Mesendoderm (in vitro differentiated cells): ENCODE results near the gene SERTAD2.

Experiments used
- DNase-seq: peaks from one replicate; pipeline ENCODE4 v3.0.0; 2013
- H2AK5ac ChIP-seq: 2 replicates; pipeline ENCODE4 v1.6.1; 2013; ENCODE audit warnings: low read length, inconsistent platforms
- H2BK120ac ChIP-seq: 2 replicates; pipeline ENCODE4 v1.6.1; 2013; ENCODE audit warnings: low read depth, mild to moderate bottlenecking, low read length, moderate library complexity, mixed read lengths
- H2BK15ac ChIP-seq: replicated peaks from 2 replicates; pipeline ENCODE4 v1.6.1; 2013; ENCODE audit warnings: low read depth, mild to moderate bottlenecking, moderate library complexity
- H2BK5ac ChIP-seq: 2 replicates; pipeline ENCODE4 v1.6.1; 2013; ENCODE audit warnings: low read length, inconsistent platforms
- H3K18ac ChIP-seq: 2 replicates; pipeline ENCODE4 v1.6.1; 2013; ENCODE audit warnings: mild to moderate bottlenecking, low read length, mixed read lengths
- H3K23ac ChIP-seq: one replicate; pipeline ENCODE4 v1.6.1; 2013; ENCODE audit warnings: low read length
- H3K27ac ChIP-seq: 2 replicates; pipeline ENCODE4 v1.5.1; 2013; ENCODE audit warnings: low read depth, mild to moderate bottlenecking, inconsistent platforms, low read length, moderate library complexity
- H3K27me3 ChIP-seq: 2 replicates; pipeline ENCODE4 v1.6.1; 2013; ENCODE audit warnings: low read length, control low read depth, mild to moderate bottlenecking, inconsistent platforms; ENCODE audit not compliant: insufficient read depth, poor library complexity
- H3K36me3 ChIP-seq: 2 replicates; pipeline ENCODE4 v1.6.1; 2013; ENCODE audit warnings: low read length, inconsistent platforms; ENCODE audit not compliant: control insufficient read depth, insufficient read depth
- H3K4ac ChIP-seq: one replicate; pipeline ENCODE4 v1.6.1; 2013; ENCODE audit warnings: low read depth, mild to moderate bottlenecking, low read length, moderate library complexity
- H3K4me1 ChIP-seq: 2 replicates; pipeline ENCODE4 v1.6.1; 2013; ENCODE audit warnings: low read depth, low read length, inconsistent platforms; ENCODE audit not compliant: control insufficient read depth
- H3K4me2 ChIP-seq: 2 replicates; pipeline ENCODE4 v1.6.1; 2013; ENCODE audit warnings: low read length
- H3K4me3 ChIP-seq: 2 replicates; pipeline ENCODE4 v1.5.1; 2013; ENCODE audit warnings: mild to moderate bottlenecking, low read length
- H3K56ac ChIP-seq: one replicate; pipeline ENCODE4 v1.6.1; 2013; ENCODE audit warnings: low read length
- H3K79me1 ChIP-seq: 2 replicates; pipeline ENCODE4 v1.6.1; 2013; ENCODE audit warnings: low read length, inconsistent platforms
- H3K79me2 ChIP-seq: 2 replicates; pipeline ENCODE4 v1.6.1; 2013; ENCODE audit warnings: mild to moderate bottlenecking, low read length; ENCODE audit not compliant: control insufficient read depth, insufficient read depth
- H3K9ac ChIP-seq: 2 replicates; pipeline ENCODE4 v1.6.1; 2013; ENCODE audit warnings: low read length, inconsistent platforms
- H4K5ac ChIP-seq: one replicate; pipeline ENCODE4 v1.6.1; 2013; ENCODE audit warnings: low read length
- H4K8ac ChIP-seq: one replicate; pipeline ENCODE4 v1.6.1; 2013; ENCODE audit warnings: low read depth, mild to moderate bottlenecking, control low read depth, low read length, moderate library complexity
- WGBS: extraction: QIAGEN DNeasy Blood & Tissue Kit; methylation state at CpG from one replicate; pipeline ENCODE4 v1.1.7; 2013; ENCODE audit warnings: low lambda C conversion rate, missing lambda C conversion rate; ENCODE audit not compliant: insufficient coverage; ENCODE audit errors: extremely low coverage; 5-methylcytosine and 5-hydroxymethylcytosine counted together

The SERTAD2 gene

GRCh38 chr2:64686283-64686956 is 32.7 kb upstream of the SERTAD2 start:
- no peak overlapping the region for H3K4ac ChIP-seq
- H3K56ac ChIP-seq: no peak overlapping the region
- no peak overlapping the region for H3K23ac ChIP-seq
- H3K27me3 ChIP-seq: no peaks in the 10 kb centered on the region
- H3K18ac ChIP-seq: no peak overlapping the region
- no peak overlapping the region for H3K27ac ChIP-seq
- no peak overlapping the region for H2BK15ac ChIP-seq
- H2BK120ac ChIP-seq: no peak overlapping the region
- no peak overlapping the region for H2BK5ac ChIP-seq
- H4K8ac ChIP-seq: no peak overlapping the region
- H3K4me2 ChIP-seq: no peak overlapping the region
- no peak overlapping the region for H3K4me3 ChIP-seq
- no peaks in the 10 kb centered on the region for H3K36me3 ChIP-seq
- no peak overlapping the region for H2AK5ac ChIP-seq
- no peak overlapping the region for H3K9ac ChIP-seq
- no peaks in the 10 kb centered on the region for H3K79me1 ChIP-seq
- no CpG with 5 or more reads among the region's 5 CpGs for WGBS
- no peak overlapping the region for H4K5ac ChIP-seq
- H3K79me2 ChIP-seq: no peaks in the 10 kb centered on the region
- DNase-seq: peak; percentile 44
- H3K4me1 ChIP-seq: peaks cover 3% of the 10 kb centered on the region

DNA sequence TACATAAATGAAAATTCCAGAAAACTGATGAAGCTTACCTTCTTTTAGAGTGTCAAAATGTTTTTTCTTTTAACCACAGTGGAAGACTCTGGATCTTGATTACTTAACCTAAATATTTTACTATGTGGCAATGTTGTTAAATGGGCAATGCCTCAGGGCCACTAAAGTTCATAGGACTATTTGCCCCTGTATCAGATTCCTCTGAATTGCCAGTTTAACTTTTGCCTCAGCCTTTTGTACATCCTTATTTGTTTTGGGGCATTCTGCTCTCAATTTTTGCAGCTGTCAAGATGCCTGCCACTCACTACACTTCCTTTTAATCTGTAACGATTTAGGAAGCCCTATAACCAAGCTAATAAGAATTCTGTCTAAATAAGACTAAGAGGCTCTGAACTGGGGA is 31.7 kb upstream of the SERTAD2 start:
- Histone ChIP-seq H3K4me3 (no peak overlapping the region), H2BK15ac (no peak overlapping the region), H3K36me3 (no peaks in the 10 kb centered on the region), H4K8ac (no peak overlapping the region), H3K4me1 (peaks cover 3% of the 10 kb centered on the region), H3K56ac (no peak overlapping the region), H2BK5ac (no peak overlapping the region), H3K9ac (no peak overlapping the region), H3K79me2 (no peaks in the 10 kb centered on the region), H2AK5ac (no peak overlapping the region), H3K4ac (no peak overlapping the region), H3K23ac (no peak overlapping the region), H3K4me2 (no peak overlapping the region), H3K18ac (no peak overlapping the region), H4K5ac (no peak overlapping the region), H3K27me3 (no peaks in the 10 kb centered on the region), H2BK120ac (no peak overlapping the region), H3K79me1 (no peaks in the 10 kb centered on the region), H3K27ac (no peak overlapping the region)
- WGBS: no CpG with 5 or more reads among the region's 1 CpG
- no peak for DNase-seq

GRCh38 chr2:64683771-64684510 is 30.2 kb upstream of the SERTAD2 start:
- Histone ChIP-seq H2AK5ac (no peak overlapping the region), H3K79me2 (no peaks in the 10 kb centered on the region), H3K79me1 (no peaks in the 10 kb centered on the region), H3K56ac (no peak overlapping the region), H3K4me2 (no peak overlapping the region), H3K4me1 (peaks cover 3% of the 10 kb centered on the region), H4K8ac (no peak overlapping the region), H2BK15ac (no peak overlapping the region), H4K5ac (no peak overlapping the region), H3K18ac (no peak overlapping the region), H3K27ac (no peak overlapping the region), H3K9ac (no peak overlapping the region), H2BK120ac (no peak overlapping the region), H3K23ac (no peak overlapping the region), H3K36me3 (no peaks in the 10 kb centered on the region), H3K27me3 (no peaks in the 10 kb centered on the region), H2BK5ac (no peak overlapping the region), H3K4me3 (no peak overlapping the region), H3K4ac (no peak overlapping the region)
- no CpG with 5 or more reads among the region's 9 CpGs for WGBS
- no peak for DNase-seq

GRCh38 chr2:64681479-64681967 is 27.8 kb upstream of the SERTAD2 start:
- Histone ChIP-seq H3K4me2 (no peak overlapping the region), H3K23ac (no peak overlapping the region), H3K79me2 (no peaks in the 10 kb centered on the region), H3K56ac (no peak overlapping the region), H3K9ac (no peak overlapping the region), H2AK5ac (no peak overlapping the region), H3K27ac (no peak overlapping the region), H3K27me3 (no peaks in the 10 kb centered on the region), H3K4me3 (no peak overlapping the region), H2BK15ac (no peak overlapping the region), H3K79me1 (no peaks in the 10 kb centered on the region), H3K4ac (no peak overlapping the region), H2BK120ac (no peak overlapping the region), H3K36me3 (no peaks in the 10 kb centered on the region), H4K8ac (no peak overlapping the region), H2BK5ac (no peak overlapping the region), H3K18ac (no peak overlapping the region), H3K4me1 (peaks cover 2% of the 10 kb centered on the region), H4K5ac (no peak overlapping the region)
- WGBS: no CpG with 5 or more reads among the region's 2 CpGs
- no peak for DNase-seq

- H3K79me1 ChIP-seq: no peaks in the 10 kb centered on the region
- no peak for DNase-seq
- H4K5ac ChIP-seq: no peak overlapping the region
- H3K27me3 ChIP-seq: no peaks in the 10 kb centered on the region
- no peak overlapping the region for H3K56ac ChIP-seq
- H2AK5ac ChIP-seq: no peak overlapping the region
- no peak overlapping the region for H2BK120ac ChIP-seq
- H3K27ac ChIP-seq: no peak overlapping the region
- no peak overlapping the region for H3K18ac ChIP-seq
- H3K4ac ChIP-seq: no peak overlapping the region
- no peak overlapping the region for H3K9ac ChIP-seq
- no CpG with 5 or more reads among the region's 6 CpGs for WGBS
- H4K8ac ChIP-seq: no peak overlapping the region
- no peak overlapping the region for H2BK5ac ChIP-seq
- H3K4me3 ChIP-seq: no peak overlapping the region
- H3K79me2 ChIP-seq: no peaks in the 10 kb centered on the region
- H3K23ac ChIP-seq: no peak overlapping the region
- no peaks in the 10 kb centered on the region for H3K36me3 ChIP-seq
- H3K4me2 ChIP-seq: no peak overlapping the region
- no peaks in the 10 kb centered on the region for H3K4me1 ChIP-seq
- no peak overlapping the region for H2BK15ac ChIP-seq
These were observed 26.1 kb upstream of the SERTAD2 start for GRCh38 chr2:64679673-64680425.
